Hepatocyte (in vitro differentiated cells): ENCODE results near the gene OR1S1. TPM values are rescaled to one million over a fixed set of nuclear protein-coding genes. Genes with fewer than 3 reads are reported as not detected.

ENCODE experiments used
- DNase-seq: peaks from one replicate; pipeline ENCODE4 v3.0.0-alpha.2; 2016; ENCODE audit warnings: low spot score
- H2AFZ ChIP-seq: fragments of 200-600 bp; sonication (generic); 2 replicates; pipeline ENCODE4 v1.6.0; 2016; ENCODE audit warnings: antibody characterized with exemption, mild to moderate bottlenecking
- H3K27ac ChIP-seq: fragments of 200-600 bp; sonication (generic); 2 replicates; pipeline ENCODE4 v1.5.1; 2016; ENCODE audit warnings: mild to moderate bottlenecking
- H3K27me3 ChIP-seq: fragments of 200-600 bp; sonication (generic); 2 replicates; pipeline ENCODE4 v1.6.1; 2016
- H3K36me3 ChIP-seq: fragments of 200-600 bp; sonication (generic); replicated peaks from 2 replicates; pipeline ENCODE4 v1.5.1; 2016; ENCODE audit warnings: low read depth; ENCODE audit not compliant: insufficient read depth
- H3K4me1 ChIP-seq: fragments of 200-600 bp; sonication (generic); 2 replicates; pipeline ENCODE4 v1.5.1; 2016; ENCODE audit warnings: mild to moderate bottlenecking, moderate library complexity; ENCODE audit not compliant: insufficient read depth
- H3K4me2 ChIP-seq: fragments of 200-600 bp; sonication (generic); 2 replicates; pipeline ENCODE4 v1.6.0; 2016
- H3K4me3 ChIP-seq: fragments of 200-600 bp; sonication (generic); 2 replicates; pipeline ENCODE4 v1.5.1; 2016; ENCODE audit warnings: mild to moderate bottlenecking
- H3K79me2 ChIP-seq: fragments of 200-600 bp; sonication (generic); 2 replicates; pipeline ENCODE4 v1.6.0; 2017; ENCODE audit warnings: mild to moderate bottlenecking
- H3K9me2 ChIP-seq: fragments of 200-600 bp; sonication (generic); replicated peaks from 2 replicates; pipeline ENCODE4 v1.6.0; 2017; ENCODE audit warnings: mild to moderate bottlenecking; ENCODE audit not compliant: insufficient read depth
- H3K9me3 ChIP-seq: fragments of 200-600 bp; sonication (generic); 2 replicates; pipeline ENCODE4 v1.5.1; 2016; ENCODE audit warnings: low read depth, mild to moderate bottlenecking
- H4K20me1 ChIP-seq: fragments of 200-600 bp; sonication (generic); 2 replicates; pipeline ENCODE4 v1.6.0; 2016; ENCODE audit warnings: mild to moderate bottlenecking; ENCODE audit not compliant: insufficient read depth, poor library complexity, severe bottlenecking
- EZH2 ChIP-seq: fragments of 200-600 bp; sonication (generic); IDR thresholded peaks from 2 replicates; pipeline ENCODE4 v1.6.1; 2016; ENCODE audit warnings: antibody characterized with exemption, mild to moderate bottlenecking, borderline replicate concordance
- EZH2phosphoT487 ChIP-seq: fragments of 200-600 bp; sonication (generic); IDR thresholded peaks from one replicate; pipeline ENCODE4 v1.6.1; 2018; ENCODE audit warnings: antibody characterized with exemption, mild to moderate bottlenecking, low read depth, moderate library complexity; ENCODE audit not compliant: unreplicated experiment, severe bottlenecking
- WGBS: methylation state at CpG from one replicate; pipeline ENCODE4 v1.1.6; 2016; ENCODE audit warnings: low lambda C conversion rate; ENCODE audit errors: missing lambda C conversion rate; 5-methylcytosine and 5-hydroxymethylcytosine counted together
- polyA plus RNA-seq: library from polyadenylated mRNA; unstranded; fragments of >200 nt; fragmentation: Nextera tagmentation; extraction: Ambion mirVana; gene quantifications from 2 replicates; pipeline ENCODE4 v1.2.1, GENCODE V29; 2016
- total RNA-seq: library from RNA; depleted of rRNA; stranded (reverse); fragments of >200 nt; gene quantifications from 2 replicates; pipeline ENCODE4 v1.2.3, GENCODE V29; 2014
- TF ChIP-seq, protein P1 (sequence below): fragments of 200-600 bp; sonication (generic); IDR thresholded peaks from 2 replicates; pipeline ENCODE4 v1.5.1; 2016; ENCODE audit warnings: antibody characterized with exemption, mild to moderate bottlenecking; ENCODE audit not compliant: poor library complexity

Gene OR1S1
- total and polyA plus RNA-seq, 2 experiments from 2014 or later = not detected

DNA sequence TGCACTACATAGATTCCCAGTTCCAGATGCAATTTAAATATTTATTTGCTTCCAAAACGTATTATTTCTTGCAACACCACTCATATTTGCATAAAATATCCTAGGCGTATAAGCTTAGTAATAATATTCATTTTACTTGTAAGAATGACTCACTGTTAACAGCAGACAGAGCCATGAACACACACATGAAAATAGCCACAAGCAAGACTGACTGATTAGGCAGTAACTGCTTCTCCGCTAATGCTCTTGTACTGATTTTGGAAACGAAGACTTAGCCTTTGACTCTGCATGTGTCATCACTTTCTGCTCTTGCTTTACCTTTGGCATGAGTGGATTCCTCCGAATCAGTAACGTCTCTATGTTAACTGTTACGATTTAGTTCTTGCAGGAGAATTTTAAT is 10.2 kb downstream of the OR1S1 start:
- Histone ChIP-seq H2AFZ (no peak overlapping the region), H3K27me3 (no peaks in the 10 kb centered on the region), H3K9me2 (no peaks in the 10 kb centered on the region), H3K79me2 (no peaks in the 10 kb centered on the region), H3K27ac (no peak overlapping the region), H3K36me3 (no peaks in the 10 kb centered on the region), H3K4me2 (no peak overlapping the region), H4K20me1 (no peaks in the 10 kb centered on the region), H3K4me3 (no peak overlapping the region), H3K4me1 (no peaks in the 10 kb centered on the region), H3K9me3 (no peaks in the 10 kb centered on the region)
- TF ChIP-seq EZH2phosphoT487 (no peak), EZH2 (no peak)
- WGBS = 66% methylated on average over 7 of the region's 7 CpGs
- DNase-seq = no peak

DNA sequence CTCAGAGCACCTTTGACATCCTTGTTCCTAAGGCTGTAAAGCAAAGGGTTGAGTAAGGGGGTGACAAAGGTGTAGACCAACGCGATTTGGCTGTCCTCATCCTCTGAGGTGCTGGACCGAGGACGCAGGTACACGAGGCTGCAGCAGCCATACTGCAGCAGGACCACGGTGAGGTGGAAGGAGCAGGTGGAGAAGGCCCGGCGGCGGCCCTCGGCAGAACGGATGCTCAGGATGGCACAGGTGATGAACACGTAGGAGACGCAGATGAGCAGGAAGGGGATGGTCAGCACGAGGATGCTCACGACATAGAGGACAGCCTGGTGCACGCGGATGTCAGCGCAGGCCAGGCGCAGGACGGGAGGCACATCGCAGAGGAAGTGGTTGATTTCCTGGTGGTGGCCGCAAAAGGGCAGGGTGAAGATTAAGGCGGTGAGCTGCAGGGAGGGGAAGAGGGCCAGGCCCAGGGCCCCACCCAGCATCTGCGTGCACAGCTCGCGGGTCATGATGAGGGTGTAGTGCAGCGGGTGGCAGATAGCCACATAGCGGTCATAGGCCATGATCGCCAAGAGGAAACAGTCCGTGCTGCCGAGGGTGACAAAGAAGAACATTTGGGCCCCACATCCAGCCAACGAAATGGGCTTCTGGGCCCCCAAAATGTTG is 15.6 kb downstream of the OR1S1 start:
- no peak overlapping the region for H3K27ac ChIP-seq
- 94% methylated on average over 31 of the region's 32 CpGs for WGBS
- H2AFZ ChIP-seq = no peak overlapping the region

DNA sequence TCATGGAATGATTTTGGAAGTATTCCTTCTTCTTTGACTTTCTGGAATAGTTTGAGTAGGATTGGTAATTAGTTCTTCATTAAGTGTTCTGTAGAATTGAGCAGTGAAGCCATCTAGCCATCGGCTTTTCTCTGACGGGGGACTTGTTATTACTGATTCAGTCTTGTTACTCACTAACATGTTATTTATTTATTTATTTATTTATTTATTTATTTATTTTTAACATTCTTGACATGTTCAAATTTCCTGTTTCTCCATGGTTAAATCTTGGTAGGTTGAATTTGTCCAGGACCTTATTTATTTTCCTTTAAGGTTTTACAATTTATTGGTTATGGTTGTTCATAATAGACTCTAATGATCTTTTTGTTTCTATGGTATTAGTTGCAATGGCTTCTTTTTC is 31.4 kb downstream of the OR1S1 start:
- Histone ChIP-seq H3K4me1 (no peaks in the 10 kb centered on the region), H3K4me2 (no peak overlapping the region), H3K9me2 (no peaks in the 10 kb centered on the region), H3K9me3 (no peaks in the 10 kb centered on the region), H4K20me1 (no peaks in the 10 kb centered on the region), H3K79me2 (no peaks in the 10 kb centered on the region), H3K27ac (no peak overlapping the region), H3K27me3 (no peaks in the 10 kb centered on the region), H2AFZ (no peak overlapping the region), H3K36me3 (no peaks in the 10 kb centered on the region), H3K4me3 (no peak overlapping the region)
- TF ChIP-seq EZH2 = no peak
- TF ChIP-seq EZH2phosphoT487 = no peak
- TF ChIP-seq, protein P1, sequence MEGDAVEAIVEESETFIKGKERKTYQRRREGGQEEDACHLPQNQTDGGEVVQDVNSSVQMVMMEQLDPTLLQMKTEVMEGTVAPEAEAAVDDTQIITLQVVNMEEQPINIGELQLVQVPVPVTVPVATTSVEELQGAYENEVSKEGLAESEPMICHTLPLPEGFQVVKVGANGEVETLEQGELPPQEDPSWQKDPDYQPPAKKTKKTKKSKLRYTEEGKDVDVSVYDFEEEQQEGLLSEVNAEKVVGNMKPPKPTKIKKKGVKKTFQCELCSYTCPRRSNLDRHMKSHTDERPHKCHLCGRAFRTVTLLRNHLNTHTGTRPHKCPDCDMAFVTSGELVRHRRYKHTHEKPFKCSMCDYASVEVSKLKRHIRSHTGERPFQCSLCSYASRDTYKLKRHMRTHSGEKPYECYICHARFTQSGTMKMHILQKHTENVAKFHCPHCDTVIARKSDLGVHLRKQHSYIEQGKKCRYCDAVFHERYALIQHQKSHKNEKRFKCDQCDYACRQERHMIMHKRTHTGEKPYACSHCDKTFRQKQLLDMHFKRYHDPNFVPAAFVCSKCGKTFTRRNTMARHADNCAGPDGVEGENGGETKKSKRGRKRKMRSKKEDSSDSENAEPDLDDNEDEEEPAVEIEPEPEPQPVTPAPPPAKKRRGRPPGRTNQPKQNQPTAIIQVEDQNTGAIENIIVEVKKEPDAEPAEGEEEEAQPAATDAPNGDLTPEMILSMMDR = no peak
- DNase-seq = no peak
- WGBS = 93% methylated on average over 2 of the region's 2 CpGs

More for the DNA sequence above, 15.6 kb downstream of the OR1S1 start:
- Histone ChIP-seq H3K9me3 (no peaks in the 10 kb centered on the region), H3K4me1 (no peaks in the 10 kb centered on the region), H4K20me1 (no peaks in the 10 kb centered on the region), H3K4me3 (no peak overlapping the region), H3K36me3 (no peaks in the 10 kb centered on the region), H3K27me3 (no peaks in the 10 kb centered on the region), H3K79me2 (no peaks in the 10 kb centered on the region), H3K4me2 (no peak overlapping the region), H3K9me2 (no peaks in the 10 kb centered on the region)
- no peak for TF ChIP-seq EZH2phosphoT487
- no peak for TF ChIP-seq EZH2
- TF ChIP-seq, protein P1 = no peak
- no peak for DNase-seq

DNA sequence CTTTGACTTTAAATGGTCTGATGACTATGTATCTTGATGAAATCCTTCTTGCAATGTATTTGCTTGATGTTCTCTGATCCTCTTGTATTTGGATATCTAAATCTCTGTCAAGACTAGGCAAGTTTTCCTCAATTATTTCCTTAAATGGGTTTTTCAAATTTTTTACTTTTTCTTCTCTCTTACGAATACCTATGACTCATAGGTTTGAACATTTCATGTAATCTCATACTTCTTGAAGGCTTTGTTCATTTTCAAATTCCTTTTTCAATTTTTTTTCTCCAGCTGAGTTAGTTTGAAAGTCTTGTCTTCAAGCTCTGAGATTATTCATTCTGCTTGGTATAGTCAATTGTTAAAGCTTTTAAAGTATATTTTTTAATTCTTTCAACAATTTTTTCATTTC is 42.4 kb downstream of the OR1S1 start:
- Histone ChIP-seq H3K9me2 (no peaks in the 10 kb centered on the region), H3K9me3 (no peaks in the 10 kb centered on the region), H3K4me1 (no peaks in the 10 kb centered on the region), H3K27ac (no peak overlapping the region), H3K27me3 (no peaks in the 10 kb centered on the region), H3K4me2 (no peak overlapping the region), H3K79me2 (no peaks in the 10 kb centered on the region), H3K36me3 (no peaks in the 10 kb centered on the region), H2AFZ (no peak overlapping the region), H3K4me3 (no peak overlapping the region), H4K20me1 (no peaks in the 10 kb centered on the region)
- TF ChIP-seq EZH2 = no peak
- TF ChIP-seq, protein P1 = no peak
- no peak for TF ChIP-seq EZH2phosphoT487
- WGBS = 75% methylated on average over 1 of the region's 1 CpG
- DNase-seq = no peak
